HG02678 (cell line): Measurements from ENCODE around the gene BRD7.

Experiments used
- ATAC-seq: cut with Tn5 transposase; IDR thresholded peaks from one replicate; pipeline ENCODE4 v1.9.1; 2021; ENCODE audit warnings: mild to moderate bottlenecking, moderate library complexity; ENCODE audit not compliant: unreplicated experiment

Gene BRD7

DNA sequence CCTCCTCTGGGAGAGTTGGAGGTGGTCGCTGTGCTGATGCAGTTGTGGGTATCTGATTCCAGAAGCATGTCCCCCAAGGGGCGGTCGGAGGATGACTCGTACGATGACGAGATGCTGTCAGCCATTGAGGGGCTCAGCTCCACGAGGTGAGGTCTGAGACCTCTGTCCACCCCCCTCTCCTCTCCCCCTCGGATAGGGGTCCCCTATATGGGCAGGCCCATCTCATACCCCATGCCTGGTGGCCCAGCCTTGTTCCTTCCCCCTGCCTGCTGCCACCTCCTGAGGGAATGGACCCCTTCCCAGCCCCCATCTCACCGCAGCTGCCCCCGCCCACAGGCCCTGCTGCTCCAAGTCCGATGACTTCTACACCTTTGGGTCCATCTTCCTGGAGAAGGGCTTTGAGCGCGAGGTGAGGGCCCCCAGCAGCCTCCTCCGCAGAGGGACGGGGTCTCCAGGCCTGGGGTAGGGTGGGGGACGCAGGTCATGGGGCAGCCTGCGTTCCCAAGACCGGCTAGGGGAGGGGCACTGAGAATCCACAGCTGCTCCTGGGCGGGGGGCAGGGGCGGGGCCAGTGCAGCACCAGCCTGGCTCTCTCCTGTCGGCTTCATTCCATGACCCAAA is 63.2 kb downstream of the BRD7 start:
- no peak for ATAC-seq

DNA sequence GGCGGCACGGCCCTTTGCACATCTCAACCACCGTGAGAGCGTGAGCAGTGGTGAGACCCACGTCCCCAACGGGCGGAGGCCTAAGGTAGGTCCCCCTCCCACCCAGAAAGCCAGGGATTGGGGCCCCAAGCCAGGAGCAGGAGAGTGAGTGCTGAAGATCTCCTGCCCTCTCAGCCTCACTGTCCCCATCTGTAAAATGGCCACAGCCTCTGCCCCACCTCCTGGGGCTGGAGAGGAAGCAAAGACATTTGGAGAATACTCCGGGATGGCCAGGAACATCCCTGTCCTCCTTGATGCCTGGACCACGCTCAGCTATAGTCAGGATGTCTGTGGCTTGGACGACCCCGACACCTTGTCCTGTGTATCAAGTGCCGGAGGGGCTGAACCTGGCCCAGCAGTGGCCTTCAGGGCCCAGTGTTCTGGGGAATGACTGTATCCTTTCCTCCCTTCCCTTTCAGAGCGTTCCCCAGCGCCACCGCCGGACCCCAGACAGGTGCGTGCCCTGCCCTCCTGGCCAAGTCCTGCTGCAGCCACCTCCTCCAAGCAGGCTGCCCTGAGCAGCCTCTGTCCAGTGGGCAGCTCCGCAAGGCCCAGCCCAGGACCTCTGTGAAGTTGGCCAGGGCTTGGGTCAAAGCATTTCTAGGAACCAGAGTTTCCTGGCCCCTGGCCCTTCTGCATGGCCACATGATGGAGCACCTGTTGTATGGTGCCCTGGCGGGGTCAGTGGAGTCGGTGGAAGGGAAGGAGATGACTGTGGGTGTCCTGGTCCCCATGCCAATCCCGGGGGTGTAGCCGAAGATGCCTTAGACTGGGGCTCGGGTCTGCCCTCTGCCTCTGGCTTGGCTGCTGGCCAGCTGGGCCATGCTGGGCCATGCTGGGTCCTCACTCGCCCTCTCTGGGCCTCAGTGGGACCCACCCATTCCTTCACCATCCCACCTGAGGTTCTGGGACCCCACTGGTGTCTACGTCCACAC is 64.0 kb downstream of the BRD7 start:
- no peak for ATAC-seq

DNA sequence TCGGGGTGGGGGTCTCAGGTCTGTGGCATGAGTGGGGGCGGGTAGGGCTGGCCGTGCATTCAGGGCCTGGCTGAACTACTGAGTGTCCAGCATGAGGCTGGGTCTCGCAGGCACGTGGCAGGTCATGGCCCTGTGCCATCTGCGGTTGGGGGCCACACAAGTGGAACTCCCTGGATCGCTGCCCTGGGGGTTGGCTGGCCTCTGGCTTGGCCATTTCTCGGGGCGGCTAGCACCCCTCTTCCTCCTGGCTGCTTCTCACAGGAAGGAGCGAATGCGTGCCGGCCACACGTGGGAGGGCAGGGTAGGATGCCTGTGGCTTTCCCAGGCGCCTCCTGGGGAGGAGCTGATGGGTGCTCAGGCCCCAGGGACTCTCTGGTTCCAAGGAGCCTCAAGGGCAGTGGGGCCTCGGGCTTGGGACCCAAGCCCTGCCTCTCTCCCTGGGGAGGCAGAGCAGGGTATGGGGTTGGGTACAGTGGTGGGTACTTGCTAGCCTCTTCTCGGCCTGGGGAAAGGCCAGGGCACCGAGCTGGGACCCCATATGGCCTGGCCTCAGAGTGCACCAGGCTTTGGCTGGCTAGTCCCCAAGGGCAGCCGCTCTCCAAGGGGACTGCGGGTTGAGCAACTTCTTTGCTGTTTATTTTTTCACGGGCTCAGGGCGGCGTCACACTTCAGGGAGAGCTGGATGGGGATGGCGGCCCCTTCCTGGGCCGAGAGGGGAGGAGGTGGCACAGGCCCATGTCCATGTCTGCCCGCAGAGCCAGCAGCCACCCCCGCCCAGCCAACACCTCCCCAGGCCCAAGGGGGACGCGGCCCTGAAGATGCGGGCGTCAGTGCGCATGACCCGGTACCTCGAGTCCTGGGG is 65.0 kb downstream of the BRD7 start:
- no peak for ATAC-seq

DNA sequence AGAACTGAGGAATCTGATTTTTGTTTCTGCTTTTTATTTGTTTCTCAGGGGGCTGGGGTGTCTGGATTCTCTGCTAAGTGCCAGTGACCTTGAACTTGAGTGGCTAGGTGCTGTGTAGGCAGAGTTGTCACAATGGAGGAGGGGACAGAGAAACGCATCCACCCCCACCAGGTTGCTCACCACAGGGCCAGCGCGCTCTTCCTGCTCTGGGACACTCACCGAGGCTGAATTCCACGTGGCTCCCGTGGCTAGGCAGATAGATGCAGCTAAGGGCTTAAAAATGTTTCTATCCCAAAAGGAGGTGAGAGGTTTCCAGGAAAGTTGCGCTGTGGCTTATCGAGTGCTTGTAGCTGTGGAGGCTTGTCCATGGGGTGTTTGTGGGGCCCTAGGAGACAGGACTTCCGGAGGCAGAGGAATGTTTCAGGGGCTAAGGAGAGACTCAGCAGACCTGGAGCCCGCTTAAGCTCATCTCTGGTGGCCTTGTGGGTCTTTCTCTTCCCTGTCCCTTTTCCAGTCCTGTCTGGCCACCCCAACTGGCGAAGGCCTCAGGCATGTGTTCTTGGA is 65.7 kb downstream of the BRD7 start:
- ATAC-seq = no peak

DNA sequence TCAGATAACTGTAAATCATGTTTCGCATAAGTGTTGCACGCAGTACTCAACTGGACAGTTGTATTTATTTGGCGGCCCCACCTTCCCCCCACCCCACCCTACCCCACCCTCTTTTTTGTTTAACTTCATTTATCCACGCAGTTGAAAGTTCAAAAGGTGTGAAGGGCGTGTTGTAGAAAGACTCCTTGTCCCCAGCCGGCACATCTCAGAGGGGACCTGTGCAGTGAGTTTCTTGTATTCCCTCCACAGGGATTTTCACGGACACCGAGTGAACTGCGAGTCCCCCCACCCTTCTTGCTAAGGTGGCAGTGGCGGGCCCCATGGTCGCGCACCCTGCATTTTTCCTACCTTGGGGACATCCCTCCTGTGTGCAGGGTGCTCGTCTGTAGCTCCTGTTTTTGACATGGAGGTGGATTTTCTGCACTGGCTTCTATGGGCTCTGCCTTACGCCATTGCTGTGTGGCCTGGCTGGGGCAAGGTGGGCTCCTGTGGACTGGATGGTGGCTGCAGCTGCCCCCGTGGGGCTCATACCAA is 66.2 kb downstream of the BRD7 start:
- no peak for ATAC-seq

DNA sequence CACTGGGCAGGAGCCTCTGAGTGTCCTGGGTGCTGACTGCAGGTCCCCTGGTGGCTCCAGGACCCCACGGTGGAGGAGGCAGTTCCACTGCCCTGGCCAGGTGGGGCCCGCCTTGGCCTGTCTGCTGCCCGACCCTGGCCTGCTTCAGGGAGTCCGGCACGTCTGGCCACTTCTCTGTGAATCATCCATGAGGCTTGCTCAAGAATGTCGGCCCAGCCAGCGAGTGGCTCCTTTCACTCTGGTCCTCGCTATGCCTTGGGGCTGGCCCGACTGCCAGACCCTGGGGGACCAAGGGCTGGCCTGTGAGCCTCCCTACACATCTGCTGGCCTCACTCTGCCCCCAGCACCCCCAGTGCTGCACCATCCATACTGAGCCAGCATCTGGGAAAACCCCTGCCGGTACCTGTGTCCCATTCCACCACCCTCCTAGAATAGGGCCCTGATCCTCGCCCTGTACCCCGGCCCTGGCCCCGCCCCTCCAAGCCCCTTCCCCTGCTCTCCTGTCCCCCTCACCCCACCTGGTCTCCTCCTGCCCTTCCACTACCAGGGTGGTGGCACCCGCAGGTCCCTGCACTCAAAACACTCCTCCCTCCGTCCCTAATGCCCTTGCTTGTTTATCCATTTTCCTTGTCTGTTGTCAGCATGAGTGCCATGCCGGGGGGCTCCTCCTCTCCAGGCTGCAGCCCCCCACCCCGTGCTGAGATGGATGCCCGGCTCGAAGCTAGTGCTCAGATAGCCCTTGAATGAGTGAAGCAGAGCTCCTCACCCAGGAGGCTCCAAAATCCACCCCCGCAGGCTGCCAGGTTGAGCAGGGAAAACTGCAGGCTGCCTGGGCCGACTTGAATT is 66.9 kb downstream of the BRD7 start:
- ATAC-seq = no peak

DNA sequence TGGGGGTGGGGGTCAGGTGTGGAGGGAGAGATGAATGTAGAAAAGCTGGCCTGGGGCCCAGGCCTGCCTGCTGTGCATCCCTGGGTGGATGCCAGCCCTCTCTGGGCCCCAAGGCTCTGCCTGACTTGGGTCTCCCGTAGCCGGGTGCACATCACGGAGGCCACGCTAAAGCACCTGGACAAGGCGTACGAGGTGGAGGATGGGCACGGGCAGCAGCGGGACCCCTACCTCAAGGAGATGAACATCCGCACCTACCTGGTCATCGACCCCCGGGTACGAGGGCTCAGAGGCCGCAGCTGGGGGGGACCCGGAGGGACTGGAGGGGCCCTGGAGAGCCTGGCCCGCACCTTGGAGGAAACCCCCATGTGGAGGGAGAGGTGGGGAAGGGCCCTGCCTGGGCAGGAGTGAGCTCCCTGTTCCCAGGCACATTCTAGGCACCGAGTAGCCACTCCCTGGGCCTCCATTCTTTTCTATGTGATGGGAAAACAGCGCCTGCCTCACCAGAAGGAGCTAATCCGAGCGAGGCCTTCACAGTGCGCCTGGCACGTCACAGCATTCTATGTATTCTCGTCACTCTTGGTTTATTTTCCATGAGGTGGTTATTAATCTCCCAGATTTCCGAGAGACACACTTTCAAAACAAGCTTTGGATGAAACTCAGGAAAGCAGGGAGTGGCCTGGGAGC is 67.7 kb downstream of the BRD7 start:
- no peak for ATAC-seq

DNA sequence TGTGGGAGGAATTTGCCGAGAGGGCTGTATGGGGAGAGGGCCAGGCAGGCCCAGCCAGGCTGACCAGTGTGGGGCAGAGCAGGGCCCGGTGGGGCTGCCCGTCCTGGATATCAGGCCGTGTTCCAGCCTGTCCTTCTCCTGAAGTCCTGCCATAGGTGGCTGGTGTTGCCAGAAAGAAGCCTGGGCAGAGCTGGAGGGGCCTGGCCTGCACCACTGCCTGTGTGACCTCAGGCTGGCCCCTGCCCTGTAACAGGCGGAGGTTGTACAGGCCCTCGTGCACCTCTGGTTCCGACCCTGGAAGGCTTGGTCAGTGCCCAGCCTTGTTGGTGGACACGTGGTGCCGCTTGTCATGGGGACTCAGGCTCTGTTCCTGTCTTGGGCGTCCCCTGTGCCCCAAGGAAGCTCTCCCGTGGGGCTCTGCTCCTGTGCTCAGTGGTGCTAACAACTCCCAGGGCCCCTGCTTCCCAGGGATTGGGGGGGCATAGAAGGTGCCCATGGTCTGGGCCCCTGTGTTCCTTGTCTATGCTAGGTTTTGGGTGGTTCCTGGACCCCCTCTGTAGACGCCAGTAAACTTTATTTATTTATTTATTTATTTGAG is 69.2 kb downstream of the BRD7 start:
- no peak for ATAC-seq

DNA sequence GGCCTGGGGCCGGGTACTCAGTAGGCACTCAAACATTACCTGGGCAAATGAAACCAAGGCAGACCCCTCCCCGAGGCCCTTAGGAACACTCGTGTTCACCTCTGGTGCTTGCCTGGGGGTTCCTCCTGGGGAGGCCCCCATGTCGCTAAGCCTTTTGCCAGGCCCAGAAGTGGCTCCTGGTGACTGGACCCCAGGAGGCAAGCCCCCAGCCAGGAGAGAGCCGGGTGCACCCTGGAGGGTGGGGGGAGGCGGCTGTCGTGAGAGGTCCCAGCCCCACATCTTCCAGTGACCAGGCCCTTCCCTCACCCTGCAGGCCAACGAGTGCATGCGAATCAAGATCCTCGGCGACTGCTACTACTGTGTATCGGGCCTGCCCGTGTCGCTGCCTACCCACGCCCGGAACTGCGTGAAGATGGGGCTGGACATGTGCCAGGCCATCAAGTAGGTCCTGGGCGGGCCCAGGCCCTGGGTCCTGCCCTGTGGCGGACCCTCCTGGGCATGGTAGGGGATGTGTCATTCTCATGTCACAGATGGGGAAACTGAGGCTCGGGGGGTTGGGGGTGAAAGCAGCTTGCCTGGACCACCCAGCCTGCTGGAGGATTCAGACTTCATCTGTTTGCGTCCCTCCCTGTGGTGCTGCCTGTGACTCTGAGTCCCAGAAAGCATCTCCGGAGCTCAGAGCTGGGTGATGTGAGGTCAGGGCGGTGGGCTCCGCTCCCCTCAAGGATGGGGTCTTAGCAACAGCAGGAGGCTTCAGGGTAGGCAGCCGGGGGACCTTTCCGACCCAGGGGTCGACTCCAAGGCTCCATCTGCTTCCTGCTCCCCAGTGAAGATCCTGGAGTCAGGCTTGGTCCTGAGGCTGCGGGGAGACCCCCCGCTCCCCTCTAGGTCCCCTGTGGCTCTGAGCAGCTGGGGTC is 69.9 kb downstream of the BRD7 start:
- ATAC-seq = no peak

DNA sequence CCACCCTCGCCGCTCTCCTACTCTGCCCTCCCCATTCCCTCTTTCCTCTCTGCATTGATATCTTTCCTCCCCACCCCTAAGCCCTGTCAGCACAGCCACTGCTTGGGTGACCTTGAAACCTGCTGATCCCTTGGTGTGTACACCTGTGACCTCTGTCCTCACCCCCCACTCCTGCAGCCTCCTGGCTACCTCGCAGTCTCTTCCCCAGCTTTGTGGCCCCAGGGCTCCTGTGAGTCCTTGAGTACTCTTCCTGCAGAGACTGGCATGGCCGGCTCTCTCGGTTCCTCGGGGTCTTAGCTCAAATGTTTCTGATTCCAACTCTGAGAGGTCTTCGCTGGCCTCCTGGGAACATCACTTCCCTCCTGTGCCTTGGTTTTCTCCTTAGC is 70.7 kb downstream of the BRD7 start:
- no peak for ATAC-seq

DNA sequence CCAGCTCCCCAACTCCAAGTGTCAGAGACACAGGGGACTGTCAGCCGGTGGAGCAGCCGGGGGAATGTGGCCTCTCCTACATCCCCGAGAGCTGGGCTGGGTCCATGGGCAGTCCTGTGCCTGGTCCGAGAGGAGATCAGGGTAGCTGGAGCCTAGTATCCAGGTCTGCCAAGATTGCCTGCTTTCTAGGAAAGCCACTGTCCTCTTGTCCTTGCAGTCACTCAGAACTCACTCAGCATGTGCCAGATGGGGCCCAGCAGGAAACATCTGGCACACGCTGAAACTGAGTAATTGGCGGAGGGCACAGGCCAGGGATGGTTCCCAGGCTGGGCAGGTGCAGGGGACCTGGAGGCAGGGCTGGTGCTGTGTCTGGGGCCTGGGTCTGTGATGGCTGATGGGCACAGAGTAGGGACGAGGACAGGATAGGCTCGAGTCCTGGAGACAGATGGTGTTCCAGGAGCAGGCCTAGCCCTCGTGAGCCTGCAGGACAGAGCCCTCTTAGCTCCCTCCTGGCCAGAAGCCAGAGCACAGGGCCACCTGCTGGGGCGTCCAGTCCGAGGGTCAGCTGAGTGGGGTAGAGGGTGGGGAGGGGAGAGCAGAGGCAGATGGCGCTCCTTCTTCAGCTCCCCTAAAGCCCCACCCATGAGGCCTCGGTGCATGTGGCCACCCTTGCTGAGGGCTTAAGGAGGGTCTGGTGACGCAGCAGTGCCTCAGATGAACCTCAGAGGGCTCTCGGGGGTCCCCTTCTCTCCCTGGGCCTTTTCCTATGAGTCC is 71.3 kb downstream of the BRD7 start:
- no peak for ATAC-seq

DNA sequence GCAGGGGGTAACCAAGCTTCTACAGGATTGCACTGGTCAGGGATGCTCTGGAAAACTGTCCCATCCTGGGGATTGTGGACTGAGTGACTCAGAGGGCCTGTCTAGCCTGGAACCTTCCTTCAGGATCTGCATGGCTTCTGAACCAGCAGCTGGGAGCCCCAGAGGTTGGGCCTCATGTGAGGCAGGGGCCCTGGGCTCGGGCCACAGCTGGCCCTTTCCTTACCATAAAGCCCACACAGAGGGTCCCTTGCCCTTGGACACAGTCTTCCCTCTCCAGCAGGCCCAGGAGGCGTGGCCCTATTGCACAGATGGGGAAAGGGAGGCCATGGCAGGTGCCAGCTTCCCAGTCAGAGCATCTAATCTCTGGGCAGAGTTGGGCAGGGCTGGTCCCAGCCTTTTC is 72.0 kb downstream of the BRD7 start:
- ATAC-seq = no peak

DNA sequence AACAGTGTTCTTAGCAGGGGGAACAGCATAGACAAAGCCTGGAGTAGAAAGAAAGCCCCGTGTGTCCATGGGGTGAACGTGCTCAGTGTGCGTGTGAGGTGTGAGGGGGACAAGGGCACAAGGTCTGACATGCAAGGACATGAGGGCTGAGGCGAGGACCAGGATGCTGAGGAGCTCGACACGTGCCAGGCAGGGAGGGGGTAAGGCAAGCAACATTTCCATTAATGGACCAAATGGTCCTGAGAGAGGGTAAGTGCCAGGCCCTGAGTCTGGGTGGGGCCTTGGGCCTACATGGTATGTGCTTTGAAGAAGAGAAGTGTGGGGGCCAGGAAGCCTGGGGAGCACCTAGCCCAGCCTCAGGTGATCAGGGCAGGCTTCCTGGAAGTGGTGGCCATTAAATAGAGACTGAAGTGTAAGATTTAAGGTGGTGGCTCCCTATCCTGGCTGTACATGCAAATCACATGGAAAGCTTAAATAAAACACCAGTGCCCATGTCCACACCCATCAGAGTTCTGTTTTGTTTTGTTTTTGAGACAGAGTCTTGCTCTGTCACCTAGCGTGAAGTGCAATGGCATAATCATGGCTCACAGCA is 73.2 kb downstream of the BRD7 start:
- ATAC-seq = no peak

DNA sequence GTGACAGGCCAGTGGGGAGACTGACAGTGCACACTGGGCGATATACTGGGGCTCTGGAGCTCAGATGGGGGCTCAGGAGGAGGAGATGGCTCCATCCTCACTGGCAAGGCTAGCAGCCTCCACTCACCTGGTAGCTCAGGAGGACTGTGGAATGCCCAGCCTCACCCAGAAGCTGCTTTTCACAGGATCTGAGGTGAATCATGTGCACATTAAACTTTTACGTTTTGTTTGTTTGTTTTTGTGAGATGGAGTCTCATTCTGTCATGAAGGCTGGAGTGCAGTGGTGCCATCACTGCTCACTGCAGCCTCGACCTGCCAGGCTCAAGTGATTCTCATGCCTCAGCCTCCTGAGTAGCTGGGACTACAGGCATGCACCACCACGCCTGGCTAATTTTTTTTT is 73.8 kb downstream of the BRD7 start:
- ATAC-seq = no peak

DNA sequence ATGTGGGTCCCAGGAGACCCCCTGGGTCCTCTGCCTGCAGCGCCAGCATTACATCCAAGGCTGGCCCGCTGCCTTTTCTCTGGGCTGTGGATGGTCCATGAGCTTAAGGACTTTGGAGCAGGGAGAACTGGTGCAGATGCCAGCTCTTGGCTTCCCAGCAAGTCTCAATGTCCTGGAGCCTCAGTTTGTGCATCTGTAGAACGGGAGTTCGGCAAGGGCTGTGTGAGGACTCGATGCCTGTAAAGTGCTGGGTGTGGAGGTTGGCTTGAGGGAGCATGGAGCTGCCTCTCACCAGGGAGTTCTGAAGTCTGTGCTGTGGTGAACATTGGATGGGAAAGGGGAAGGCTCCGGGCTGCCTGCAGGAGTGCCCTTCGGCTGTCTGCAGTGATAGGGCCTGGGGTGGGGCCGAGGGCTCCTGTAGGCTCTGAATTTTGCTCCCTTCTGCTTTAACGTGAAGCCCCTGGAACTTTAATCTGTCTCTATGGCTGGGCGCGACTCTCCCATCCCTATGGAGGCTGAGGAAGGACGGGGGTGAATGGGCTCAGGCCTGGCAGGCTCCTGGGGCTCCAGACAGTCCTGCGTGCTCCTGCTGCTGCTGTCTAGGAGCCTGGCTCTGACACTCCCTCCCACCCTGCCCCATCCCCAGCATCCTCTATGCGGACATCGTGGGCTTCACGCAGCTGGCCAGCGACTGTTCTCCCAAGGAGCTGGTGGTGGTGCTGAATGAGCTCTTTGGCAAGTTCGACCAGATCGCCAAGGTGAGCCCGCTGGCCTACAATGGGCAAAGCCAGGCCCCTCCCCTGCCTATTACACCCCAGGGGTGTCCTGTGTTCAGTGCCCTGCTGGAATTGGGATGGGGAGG is 74.6 kb downstream of the BRD7 start:
- no peak for ATAC-seq
